Measurements from ENCODE around the gene MRPS22. TPM values are rescaled to one million over a fixed set of nuclear protein-coding genes. Genes with fewer than 3 reads are reported as not detected.

Gene MRPS22
- 47.5 and 50.0 TPM in 2 replicates for total RNA-seq

GRCh38 chr3:139343895-139344856, at the start of gene MRPS22:
Gene MRPS22, plus strand, starts transcription at chr3:139344020. Its CDS starts 7 bp downstream, at chr3:139344027.

GRCh38 chr3:139389552-139390368, 45.9 kb downstream of the MRPS22 start, which contains the start of gene COPB2:
Gene COPB2, minus strand, starts transcription at chr3:139389647. Its CDS starts 97 bp downstream, at chr3:139389550.

Other genes with a start within 250 kb of the MRPS22 start
- 125 and 138 TPM in 2 replicates for gene COPB2, start 45.6 kb downstream of the MRPS22 start, total RNA-seq
- not detected in 2 replicates for gene RBP2, start 132.5 kb downstream of the MRPS22 start, total RNA-seq
- 30.2 and 70.6 TPM in 2 replicates for gene RBP1, start 195.7 kb downstream of the MRPS22 start, total RNA-seq

Measured in pericardium fibroblast (primary cell).